Skin epidermis (tissue), 12 donors: ENCODE data around the gene CCDC183.
A peak's percentile ranks its signal among the peaks of the same experiment; 100 is the strongest.
"Not testable (repeated sequence)": the region's sequence is repeated elsewhere in the genome, so short reads cannot be mapped to it uniquely, and the experiment has no call there.

ENCODE experiments used
- H3K27ac ChIP-seq, 21 experiments: fragments of 200-600 bp; sonication (generic) in 11 of 21; one replicate each; pipeline ENCODE4 v1.5.0; 2020; ENCODE audit warnings: mild to moderate bottlenecking in 3 of 21, inconsistent platforms in 2 of 21, moderate library complexity in 2 of 21
- H3K4me3 ChIP-seq, 7 experiments: fragments of 200-600 bp; sonication (generic) in 2 of 7; one replicate each; pipeline ENCODE4 v1.5.0; 2020; ENCODE audit warnings: inconsistent platforms in 2 of 7, mild to moderate bottlenecking in 2 of 7, moderate library complexity in 1 of 7

The CCDC183 gene

DNA sequence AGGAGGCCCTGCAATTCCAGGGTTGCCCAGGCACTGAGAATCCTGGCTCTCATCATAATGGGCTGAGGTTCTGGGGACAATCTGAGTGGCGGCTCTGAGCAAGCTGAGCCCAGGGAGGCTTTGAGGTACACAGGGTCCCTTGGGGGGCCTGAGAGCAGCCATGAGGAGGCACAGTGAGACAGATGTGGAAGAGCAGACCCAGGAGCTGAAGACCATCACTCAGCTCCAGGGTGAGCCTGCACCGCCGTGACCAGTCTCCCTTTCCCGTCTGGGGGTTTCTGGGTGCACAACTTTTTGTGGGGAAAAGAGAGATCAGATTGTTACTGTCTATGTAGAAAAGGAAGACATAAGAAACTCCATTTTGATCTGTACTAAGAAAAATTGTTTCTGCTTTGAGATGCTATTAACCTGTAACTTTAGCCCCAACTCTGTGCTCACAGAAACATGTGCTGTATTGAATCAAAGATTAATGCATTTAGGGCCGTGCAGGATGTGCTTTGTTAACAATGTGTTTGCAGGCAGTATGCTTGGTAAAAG, at the start of gene CCDC183:
TSS of gene CCDC183 (plus strand) at position 101 of the 537 bp plus-strand sequence. CDS start at position 161, 60 bp downstream.
- Histone ChIP-seq H3K4me3 (no peak within 1 kb of the TSS), H3K27ac (no peak within 1 kb of the TSS)

- Histone ChIP-seq H3K4me3 (no peak overlapping the region), H3K27ac (no peak overlapping the region)
Observed at GRCh38 chr9:136746621-136747020, 49.5 kb upstream of the CCDC183 start.

DNA sequence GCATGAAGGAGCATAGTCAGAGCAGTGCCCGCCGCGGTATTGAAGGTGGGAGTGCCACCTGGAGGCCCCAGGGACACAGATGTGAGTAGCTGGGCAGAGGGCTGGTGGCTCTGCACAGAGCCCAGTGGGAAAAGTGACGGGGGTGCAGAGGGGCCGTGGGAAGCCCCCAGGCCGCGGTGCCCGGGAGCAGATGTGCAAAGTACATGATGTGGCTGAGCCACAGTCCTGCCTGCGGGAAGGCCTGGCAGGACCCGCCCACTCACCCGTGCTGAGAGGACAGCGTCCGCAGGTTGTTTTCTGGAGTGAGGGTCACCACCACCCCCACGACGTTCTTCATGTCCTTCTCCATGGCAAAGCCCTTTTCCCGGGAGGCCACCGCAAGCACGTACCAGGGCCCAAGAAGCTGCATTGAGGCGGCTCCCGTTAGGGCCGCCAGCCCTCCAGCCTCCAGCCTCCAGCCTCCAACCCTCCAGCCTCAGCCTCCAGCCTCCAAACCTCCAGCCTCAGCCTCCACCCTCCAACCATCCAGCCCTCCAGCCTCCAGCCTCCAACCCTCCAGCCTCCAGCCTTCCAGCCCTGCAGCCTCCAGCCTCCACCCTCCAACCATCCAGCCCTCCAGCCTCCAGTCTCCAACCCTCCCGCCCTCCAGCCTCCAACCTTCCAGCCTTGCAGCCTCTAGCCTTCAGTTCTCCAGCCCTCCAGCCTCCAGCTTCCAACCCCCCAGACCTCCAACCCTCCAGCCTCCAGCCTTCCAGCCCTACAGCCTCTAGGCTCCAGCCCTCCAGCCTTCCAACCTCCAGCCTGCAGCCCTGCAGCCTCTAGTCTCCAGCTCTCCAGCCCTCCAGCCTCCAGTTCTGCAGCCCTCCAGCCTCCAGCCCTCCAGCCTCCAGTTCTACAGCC, 48.7 kb upstream of the CCDC183 start:
- Histone ChIP-seq H3K27ac (no peak overlapping the region), H3K4me3 (no peak overlapping the region)

GRCh38 chr9:136748201-136748600, 47.9 kb upstream of the CCDC183 start, which contains the start of gene LCN6:
LCN6 (minus strand) TSS chr9:136748525; CDS start chr9:136748483, 42 bp downstream.
- H3K27ac ChIP-seq: peak within 1 kb of the TSS in 3 of 21 experiments; percentile 7 to 29 (median 23)
- no peak within 1 kb of the TSS for H3K4me3 ChIP-seq

DNA sequence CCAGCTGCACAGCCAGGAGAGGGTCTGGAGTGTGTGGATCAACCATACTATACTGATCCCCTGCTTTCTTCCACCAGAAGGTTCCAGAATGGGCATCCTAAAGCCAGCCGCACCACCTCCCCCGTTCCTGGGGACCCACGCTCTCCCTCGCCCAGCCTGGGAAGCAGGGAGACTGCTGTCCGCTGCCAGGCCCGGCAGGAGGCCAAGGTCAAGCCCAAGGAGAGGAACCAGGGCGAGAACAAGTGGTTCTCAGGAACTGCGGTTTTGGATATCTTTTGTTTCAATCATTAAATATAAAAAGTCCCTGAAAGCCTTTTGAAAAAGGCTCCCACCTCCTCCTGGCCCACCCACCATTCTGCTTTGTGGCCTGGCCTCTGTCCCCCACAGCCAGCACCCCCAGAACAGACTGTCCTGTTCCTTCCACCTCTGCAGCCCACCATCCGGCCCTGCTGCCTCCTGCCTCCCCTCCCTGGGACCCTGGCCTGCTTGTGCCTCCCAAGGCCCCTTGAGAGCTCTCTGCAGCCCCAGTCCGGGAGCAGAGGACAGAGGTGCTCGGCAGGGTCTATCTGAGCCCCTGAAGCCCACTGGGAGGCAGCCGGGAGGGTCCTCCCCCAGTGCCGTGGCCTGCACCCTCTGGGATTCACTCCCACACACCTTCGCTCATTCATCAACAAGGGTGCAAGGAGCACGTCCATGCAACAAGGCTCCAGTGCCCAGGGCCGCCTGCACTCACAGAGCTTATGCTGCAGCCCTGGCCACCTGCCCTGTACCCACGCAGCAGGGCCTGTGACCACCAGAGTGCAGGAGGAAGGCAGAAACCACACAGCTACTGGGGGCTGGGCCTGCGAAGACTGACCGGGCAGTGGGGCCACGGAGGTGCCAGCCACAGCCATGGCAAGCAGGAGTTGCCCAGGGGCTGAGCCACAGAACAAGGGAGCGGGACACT, 47.2 kb upstream of the CCDC183 start:
- Histone ChIP-seq H3K27ac (peak overlapping the region in 3 of 21 experiments; percentile 7 to 29 (median 23)), H3K4me3 (no peak overlapping the region)

- Histone ChIP-seq H3K27ac (no peak overlapping the region), H3K4me3 (no peak overlapping the region)
Observed at GRCh38 chr9:136750526-136750925, 45.6 kb upstream of the CCDC183 start.

DNA sequence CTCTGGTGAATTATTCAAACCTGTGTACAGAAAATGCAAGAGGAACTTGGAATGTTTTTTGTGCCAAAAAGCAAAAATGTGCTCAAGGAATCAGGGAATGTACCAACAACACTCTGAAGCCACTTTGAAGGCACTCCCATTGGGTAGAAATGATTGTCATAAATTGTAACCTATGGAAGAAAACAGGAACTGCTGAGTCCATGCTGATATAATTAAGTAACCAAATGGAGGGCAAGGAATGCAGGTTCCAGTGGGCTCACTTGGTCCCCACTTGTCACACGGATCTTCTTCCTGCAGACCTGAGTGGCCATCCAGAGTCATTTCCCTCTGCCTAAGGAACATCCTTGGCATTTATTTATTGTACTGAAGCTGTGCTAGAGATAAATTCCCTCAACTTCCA, 44.9 kb upstream of the CCDC183 start:
- Histone ChIP-seq H3K4me3 (no peak overlapping the region), H3K27ac (no peak overlapping the region)

DNA sequence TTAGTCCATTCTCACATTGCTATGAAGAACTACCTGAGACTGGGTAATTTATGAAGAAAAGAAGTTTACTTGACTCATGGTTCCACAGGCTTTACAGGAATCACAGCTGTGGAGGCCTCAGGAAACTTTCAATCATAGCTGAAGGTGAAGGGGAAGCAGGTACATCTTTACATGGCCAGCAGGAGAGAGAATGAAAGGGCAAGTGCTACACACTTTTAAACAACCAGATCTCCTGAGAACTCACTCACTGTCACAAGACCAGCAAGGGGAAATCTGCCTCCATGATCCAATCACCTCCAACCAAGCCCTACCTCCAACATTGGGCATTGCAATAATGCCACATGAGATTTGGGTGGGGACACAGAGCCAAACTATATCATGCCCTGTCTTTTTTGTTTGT, 44.3 kb upstream of the CCDC183 start:
- Histone ChIP-seq H3K4me3 (no peak overlapping the region), H3K27ac (no peak overlapping the region)

DNA sequence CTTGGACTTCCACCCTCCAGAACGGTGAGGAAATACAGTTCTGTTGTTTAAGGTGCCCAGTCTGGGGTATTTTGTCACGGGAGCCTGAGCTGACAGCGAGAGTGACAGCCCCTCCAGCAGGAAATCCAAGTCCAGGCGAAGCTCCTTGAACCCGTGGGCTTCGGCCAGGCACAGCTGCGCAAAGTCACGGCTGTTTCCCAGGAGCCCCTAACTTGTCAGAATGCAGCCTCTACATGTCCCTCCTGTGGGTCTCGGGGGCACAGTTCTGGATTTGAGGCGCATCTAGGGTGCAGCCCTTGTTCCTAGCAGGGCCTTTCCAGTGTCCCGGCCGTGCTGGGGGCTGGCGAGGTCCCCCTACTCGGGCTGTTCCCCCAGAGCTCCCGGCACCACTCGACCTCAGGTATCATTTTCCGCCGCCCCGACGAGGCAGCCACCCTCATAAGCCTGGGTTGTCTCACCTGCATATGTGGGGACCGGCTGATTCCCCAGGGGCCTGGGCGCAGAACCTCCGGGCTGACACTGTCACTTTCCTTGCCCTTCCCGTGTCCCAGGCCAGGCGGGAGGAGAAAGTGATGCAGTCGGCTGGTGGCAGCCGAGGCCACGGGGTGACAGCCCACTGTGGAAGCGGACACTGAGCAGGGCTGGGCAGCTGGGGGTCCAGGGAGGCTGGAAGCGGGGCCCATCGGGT, 42.6 kb upstream of the CCDC183 start:
- H3K27ac ChIP-seq: no peak overlapping the region

GRCh38 chr9:136754059-136754572, 42.0 kb upstream of the CCDC183 start:
- Histone ChIP-seq H3K4me3 (no peak overlapping the region), H3K27ac (no peak overlapping the region)

More for the DNA sequence above, 42.6 kb upstream of the CCDC183 start:
- no peak overlapping the region for H3K4me3 ChIP-seq

DNA sequence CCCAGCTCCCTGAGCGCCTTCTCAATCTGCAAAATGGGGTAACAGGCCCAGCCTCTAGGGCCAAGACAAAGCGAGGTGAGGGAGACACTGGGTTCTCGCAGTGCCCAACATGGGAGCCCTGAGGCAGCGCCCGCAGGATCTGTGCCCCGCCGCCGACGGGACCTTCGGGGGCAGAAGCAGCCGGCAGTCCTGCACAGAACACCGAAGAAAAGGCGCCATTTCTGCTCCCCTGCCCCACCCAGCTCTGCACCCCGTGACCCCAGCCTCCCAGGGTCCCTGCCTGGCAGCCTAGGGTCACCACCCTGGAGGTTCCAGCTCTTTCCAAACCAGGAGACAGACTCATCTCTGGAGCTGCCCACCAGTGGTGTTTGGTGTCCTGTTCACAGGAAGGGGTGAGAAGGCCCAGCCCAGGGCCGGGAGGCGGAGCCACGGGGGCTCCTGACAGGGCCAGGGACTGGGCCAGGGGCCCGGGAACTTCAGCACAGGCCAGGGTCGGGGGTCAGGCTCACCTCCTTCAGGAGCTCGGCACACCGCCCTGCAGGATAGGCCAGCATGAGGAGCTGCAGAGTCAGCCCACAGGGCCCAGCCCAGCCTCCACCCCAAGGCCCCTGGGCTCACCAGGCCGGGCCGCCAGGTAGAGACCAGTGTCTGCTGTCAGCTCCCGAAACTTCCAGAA, 41.4 kb upstream of the CCDC183 start:
- H3K27ac ChIP-seq: no peak overlapping the region

DNA sequence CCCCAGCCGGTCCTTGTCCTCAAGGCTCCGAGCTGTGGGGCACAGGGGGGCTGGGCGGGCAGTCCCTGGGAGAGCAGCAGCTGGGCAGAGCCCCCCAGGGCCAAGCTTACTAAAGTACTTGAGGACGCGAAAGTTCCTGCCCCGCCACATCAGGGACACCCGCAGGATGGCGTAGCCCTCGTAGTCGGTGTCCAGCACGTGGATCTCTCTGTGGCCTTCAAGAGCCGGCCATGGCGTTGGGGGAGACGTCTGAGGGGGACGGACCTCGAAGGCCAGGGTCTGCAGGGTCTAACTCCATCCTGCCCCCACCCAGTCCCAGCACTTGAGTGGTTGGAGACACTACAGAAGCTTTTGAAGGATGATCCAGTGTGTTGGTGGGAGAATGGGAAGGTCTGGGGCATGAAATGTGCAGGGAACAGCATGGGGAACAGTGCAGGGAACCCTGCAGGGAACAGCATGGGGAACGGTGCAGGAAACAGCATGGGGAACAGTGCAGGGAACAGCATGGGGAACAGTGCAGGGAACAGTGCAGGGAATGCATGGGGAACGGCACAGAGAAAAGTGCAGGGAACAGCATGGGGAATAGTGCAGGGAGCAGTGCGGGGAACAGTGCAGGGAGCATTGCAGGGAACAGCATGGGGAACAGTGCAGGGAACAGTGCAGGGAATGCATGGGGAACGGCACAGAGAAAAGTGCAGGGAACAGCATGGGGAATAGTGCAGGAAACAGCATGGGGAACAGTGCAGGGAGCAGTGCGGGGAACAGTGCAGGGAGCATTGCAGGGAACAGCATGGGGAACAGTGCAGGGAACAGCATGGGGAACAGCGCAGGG, 40.6 kb upstream of the CCDC183 start:
- not testable (repeated sequence) for H3K27ac ChIP-seq, H3K4me3 ChIP-seq

More for the DNA sequence above, 41.4 kb upstream of the CCDC183 start:
- no peak overlapping the region for H3K4me3 ChIP-seq

GRCh38 chr9:136756134-136756438, 40.1 kb upstream of the CCDC183 start:
- Histone ChIP-seq H3K4me3 (no peak overlapping the region), H3K27ac (no peak overlapping the region)

GRCh38 chr9:136756836-136757235, 39.3 kb upstream of the CCDC183 start:
- H3K27ac ChIP-seq: peak overlapping the region in 1 of 21 experiments; percentile 5
- H3K4me3 ChIP-seq: no peak overlapping the region

- H3K27ac ChIP-seq: peak overlapping the region in 1 of 21 experiments; percentile 42
- no peak overlapping the region for H3K4me3 ChIP-seq
Observed at GRCh38 chr9:136757328-136757727, 38.8 kb upstream of the CCDC183 start.

DNA sequence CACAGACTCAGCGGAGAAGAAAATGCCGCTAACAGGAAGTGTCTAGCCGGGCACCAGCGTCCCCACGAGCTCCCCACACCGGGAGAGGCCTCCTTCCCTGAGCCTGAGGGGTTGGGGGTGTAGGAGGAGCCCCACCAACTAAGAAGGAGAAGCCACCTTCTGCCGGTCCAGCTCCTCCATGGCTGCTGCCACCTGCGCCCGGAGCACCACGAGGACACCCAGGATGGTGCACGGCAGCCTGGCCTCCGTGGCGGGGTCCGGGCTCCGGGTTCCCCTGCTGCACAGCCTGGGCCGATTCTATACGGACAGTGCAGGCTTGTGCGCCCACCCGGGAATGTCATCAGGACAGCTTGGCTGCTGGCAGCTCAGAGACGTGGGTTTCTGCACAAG, 38.4 kb upstream of the CCDC183 start:
- Histone ChIP-seq H3K27ac (peak overlapping the region in 1 of 21 experiments; percentile 42), H3K4me3 (no peak overlapping the region)

- Histone ChIP-seq H3K4me3 (no peak overlapping the region), H3K27ac (no peak overlapping the region)
Observed at GRCh38 chr9:136759001-136759400, 37.1 kb upstream of the CCDC183 start.
